ENCODE data around the gene TRIM16.
"Not testable (repeated sequence)": the region's sequence is repeated elsewhere in the genome, so short reads cannot be mapped to it uniquely, and the experiment has no call there.

Gene TRIM16

GRCh38 chr17:15659663-15660062 is 24.4 kb downstream of the TRIM16 start:
- TF ChIP-seq CTCF (IDR thresholded peaks at IDR 0.05): no peak

GRCh38 chr17:15659236-15659635 is 24.9 kb downstream of the TRIM16 start:
- Histone ChIP-seq H3K4me1 (ENCODE audit: control insufficient read depth in 1 of 2, insufficient read depth in 1 of 2, low read depth in 1 of 2, low read length in 1 of 2) (peaks cover 0 to 3% of the 10 kb centered on the region in 2 experiments), H3K27ac (no peak overlapping the region), H3K27me3 (no peaks in the 10 kb centered on the region), H3K36me3 (no peaks in the 10 kb centered on the region), H3K9me3 (no peaks in the 10 kb centered on the region), H3K4me3 (ENCODE audit: low read depth in 1 of 2, low read length in 1 of 2) (no peak overlapping the region)
- TF ChIP-seq CTCF (IDR thresholded peaks at IDR 0.05): no peak

More at GRCh38 chr17:15659663-15660062, 24.4 kb downstream of the TRIM16 start:
- Histone ChIP-seq H3K4me3 (ENCODE audit: low read depth in 1 of 2, low read length in 1 of 2) (no peak overlapping the region), H3K27me3 (no peaks in the 10 kb centered on the region), H3K4me1 (ENCODE audit: control insufficient read depth in 1 of 2, insufficient read depth in 1 of 2, low read depth in 1 of 2, low read length in 1 of 2) (no peaks in the 10 kb centered on the region), H3K9me3 (no peaks in the 10 kb centered on the region), H3K36me3 (no peaks in the 10 kb centered on the region), H3K27ac (no peak overlapping the region)

- TF ChIP-seq CTCF (IDR thresholded peaks at IDR 0.05): no peak
- Histone ChIP-seq H3K27me3 (no peaks in the 10 kb centered on the region), H3K9me3 (no peaks in the 10 kb centered on the region), H3K36me3 (no peaks in the 10 kb centered on the region), H3K27ac (no peak overlapping the region), H3K4me1 (ENCODE audit: control insufficient read depth in 1 of 2, insufficient read depth in 1 of 2, low read depth in 1 of 2, low read length in 1 of 2) (peaks cover 0 to 4% of the 10 kb centered on the region in 2 experiments), H3K4me3 (ENCODE audit: low read depth in 1 of 2, low read length in 1 of 2) (no peak overlapping the region)
Measured at GRCh38 chr17:15658296-15658695, 25.8 kb downstream of the TRIM16 start.

GRCh38 chr17:15657868-15658267 is 26.2 kb downstream of the TRIM16 start:
- H3K4me1 ChIP-seq (ENCODE audit: control insufficient read depth in 1 of 2, insufficient read depth in 1 of 2, low read depth in 1 of 2, low read length in 1 of 2): peaks cover 0 to 4% of the 10 kb centered on the region in 2 experiments
- H3K4me3 ChIP-seq (ENCODE audit: low read depth in 1 of 2, low read length in 1 of 2): no peak overlapping the region
- TF ChIP-seq CTCF (IDR thresholded peaks at IDR 0.05): no peak
- H3K27ac ChIP-seq: no peak overlapping the region
- H3K9me3 ChIP-seq: no peaks in the 10 kb centered on the region
- no peaks in the 10 kb centered on the region for H3K27me3 ChIP-seq
- no peaks in the 10 kb centered on the region for H3K36me3 ChIP-seq

GRCh38 chr17:15654886-15655561 is 29.1 kb downstream of the TRIM16 start:
- Histone ChIP-seq H3K4me3 (ENCODE audit: low read depth in 1 of 2, low read length in 1 of 2) (no peak overlapping the region), H3K9me3 (no peaks in the 10 kb centered on the region), H3K36me3 (no peaks in the 10 kb centered on the region), H3K4me1 (ENCODE audit: control insufficient read depth in 1 of 2, insufficient read depth in 1 of 2, low read depth in 1 of 2, low read length in 1 of 2) (peaks cover 19 to 22% of the 10 kb centered on the region in 2 experiments), H3K27ac (no peak overlapping the region), H3K27me3 (no peaks in the 10 kb centered on the region)
- TF ChIP-seq CTCF (IDR thresholded peaks at IDR 0.05): no peak

- H3K27me3 ChIP-seq; H3K9me3 ChIP-seq; H3K4me3 ChIP-seq (ENCODE audit: low read depth in 1 of 2, low read length in 1 of 2); H3K27ac ChIP-seq; H3K36me3 ChIP-seq: not testable (repeated sequence)
- peaks cover 23 to 26% of the 10 kb centered on the region in 2 experiments for H3K4me1 ChIP-seq (ENCODE audit: control insufficient read depth in 1 of 2, insufficient read depth in 1 of 2, low read depth in 1 of 2, low read length in 1 of 2)
Measured at GRCh38 chr17:15654401-15654800, 29.7 kb downstream of the TRIM16 start.

Data from neutrophil (primary cell).